Endothelial cell of umbilical vein (primary cell): ENCODE results near the gene C19orf25. TPM values are rescaled to one million over a fixed set of nuclear protein-coding genes. Genes with fewer than 3 reads are reported as not detected.

Experiments used
- BruUV-seq: library from RNA; stranded (reverse); fragments of 400-500 nt; replicated peaks from 2 replicates; lab custom pipeline; 2021; lab: Mats Ljungman, UMichigan
- CTCF ChIA-PET: fragments of 300-600, 350-600 bp; sonication (Branson Sonifier 250); formaldehyde crosslinking; loops from one replicate; lab custom pipeline; 2021; ENCODE audit warnings: antibody characterized with exemption, inconsistent platforms; lab: Charles Lee
- POLR2A ChIA-PET: fragments of 300-600, 350-600 bp; sonication (Branson Sonifier 250); formaldehyde crosslinking; loops from one replicate; lab custom pipeline; 2021; ENCODE audit warnings: antibody characterized with exemption, inconsistent platforms; lab: Charles Lee
- DNase-seq: peaks from one replicate; pipeline ENCODE4 v3.0.0-alpha.2; 2011; ENCODE audit warnings: low read depth, low spot score
- FAIRE-seq: peaks from 2 replicates; lab custom pipeline; 2011; peaks lifted over from hg19 to GRCh38; lab: Jason Lieb, UNC
- H2AFZ ChIP-seq: 2 replicates; pipeline ENCODE4 v1.6.0; 2012; ENCODE audit warnings: low read depth, low read length, control low read depth, inconsistent platforms
- H3K27ac ChIP-seq: 2 replicates; pipeline ENCODE4 v1.5.1; 2011; ENCODE audit warnings: low read depth, mild to moderate bottlenecking, control low read depth, low read length, moderate library complexity; ENCODE audit not compliant: insufficient read depth
- H3K27me3 ChIP-seq, 2 experiments: 2 replicates each; pipeline versions ENCODE4 v1.6.0 to v1.6.1; 2011; ENCODE audit warnings: low read length in 2 of 2, mixed read lengths in 1 of 2; ENCODE audit not compliant: control insufficient read depth in 2 of 2, insufficient read depth in 2 of 2
- H3K36me3 ChIP-seq, 2 experiments: 2 replicates in 1 of 2; 3 replicates in 1 of 2; pipeline ENCODE4 v1.5.1; 2011; ENCODE audit warnings: low read length in 2 of 2, mild to moderate bottlenecking in 1 of 2, moderate library complexity in 1 of 2; ENCODE audit not compliant: control insufficient read depth in 2 of 2, insufficient read depth in 2 of 2; ENCODE audit errors: extremely low read depth in 1 of 2
- H3K4me1 ChIP-seq: 3 replicates; pipeline ENCODE4 v1.5.1; 2011; ENCODE audit warnings: mild to moderate bottlenecking, low read length; ENCODE audit not compliant: control insufficient read depth, insufficient read depth; ENCODE audit errors: extremely low read depth
- H3K4me2 ChIP-seq: 2 replicates; pipeline ENCODE4 v1.6.1; 2011; ENCODE audit warnings: low read length, control low read depth, mixed read lengths; ENCODE audit not compliant: insufficient read depth
- H3K4me3 ChIP-seq, 3 experiments: fragments of 200-600 bp in 1 of 3; sonication (generic), shearing (Covaris generic) in 1 of 3; replicated peaks in 1 of 3; 2 replicates each; pipeline ENCODE4 v1.5.1; 2011 to 2016; ENCODE audit warnings: control low read depth in 3 of 3, low read length in 3 of 3, mild to moderate bottlenecking in 2 of 3, inconsistent platforms in 1 of 3, low read depth in 1 of 3, moderate library complexity in 1 of 3; ENCODE audit not compliant: insufficient read depth in 1 of 3
- H3K79me2 ChIP-seq: 2 replicates; pipeline ENCODE4 v1.6.0; 2012; ENCODE audit warnings: low read length, inconsistent platforms; ENCODE audit not compliant: control insufficient read depth, insufficient read depth
- H3K9ac ChIP-seq: replicated peaks from 2 replicates; pipeline ENCODE3; 2011; ENCODE audit warnings: low read length, control low read depth; ENCODE audit not compliant: insufficient read depth; ENCODE audit errors: extremely low read depth
- H3K9me1 ChIP-seq: replicated peaks from 3 replicates; pipeline ENCODE4 v1.6.0; 2011; ENCODE audit warnings: mild to moderate bottlenecking, low read length; ENCODE audit not compliant: control insufficient read depth, insufficient read depth; ENCODE audit errors: extremely low read depth
- H3K9me3 ChIP-seq: replicated peaks from 2 replicates; pipeline ENCODE4 v1.5.1; 2012; ENCODE audit warnings: low read length, inconsistent platforms; ENCODE audit not compliant: control insufficient read depth, insufficient read depth
- H4K20me1 ChIP-seq: replicated peaks from 2 replicates; pipeline ENCODE3; 2011; ENCODE audit warnings: mild to moderate bottlenecking, low read length; ENCODE audit not compliant: control insufficient read depth, insufficient read depth; ENCODE audit errors: extremely low read depth
- GATA2 ChIP-seq: IDR thresholded peaks from 2 replicates; pipeline ENCODE4 v1.7.0; 2011; ENCODE audit warnings: low read depth, mild to moderate bottlenecking, moderate library complexity, mixed read lengths, low read length; ENCODE audit not compliant: insufficient read length, insufficient read depth
- JUN ChIP-seq: IDR thresholded peaks from 2 replicates; pipeline ENCODE4 v1.6.1; 2011; ENCODE audit warnings: borderline replicate concordance, low read depth; ENCODE audit not compliant: insufficient read length, insufficient read depth
- MYC ChIP-seq: IDR thresholded peaks from one replicate; pipeline ENCODE4 v1.6.1; 2011; ENCODE audit warnings: mild to moderate bottlenecking, low read depth, low read length
- POLR2A ChIP-seq: IDR thresholded peaks from 2 replicates; pipeline ENCODE4 v1.6.1; 2012; ENCODE audit warnings: low read depth, mild to moderate bottlenecking, control low read depth, low read length
- dilution Hi-C: fragments of 300-500 bp; cut with MboI; formaldehyde crosslinking; loops from one replicate; pipeline ENCODE4 v1.15.0; 2019; ENCODE audit warnings: low sequenced_read_pairs; ENCODE audit not compliant: extremely low pct_ligation_motif_present
- intact Hi-C: fragments of 100-400 bp; cut with micrococcal nuclease; formaldehyde crosslinking; loops from one replicate; pipeline ENCODE4 v1.10.0; 2022
- polyA plus RNA-seq, 4 experiments: library from polyadenylated mRNA; depleted of rRNA in 3 of 4; stranded (reverse) in 3 of 4; unstranded in 1 of 4; fragments of >200 nt; gene quantifications; 2 replicates each; pipeline versions ENCODE4 v1.2.1 to v1.2.3, GENCODE V29; 2011 to 2012; ENCODE audit warnings: missing spikeins in 1 of 4
- total RNA-seq: library from RNA; stranded (reverse); gene quantifications from 2 replicates; pipeline ENCODE4 v1.2.3, GENCODE V29; 2021
- TF ChIP-seq, protein P1 (sequence below), 2 donors: IDR thresholded peaks; 1 replicate in 1 of 2; 2 replicates in 1 of 2; pipeline ENCODE4 v1.5.1; 2011; ENCODE audit warnings: low read length in 2 of 2, mild to moderate bottlenecking in 2 of 2, moderate library complexity in 2 of 2, control low read depth in 1 of 2, inconsistent platforms in 1 of 2, low read depth in 1 of 2; ENCODE audit not compliant: insufficient read depth in 1 of 2; ENCODE audit errors: extremely low read depth in 1 of 2
- TF ChIP-seq, protein P2 (sequence below): IDR thresholded peaks from 2 replicates; pipeline ENCODE4 v1.6.1; 2011; ENCODE audit not compliant: insufficient read depth, insufficient read length

Gene C19orf25
- total and polyA plus RNA-seq, 2 donors (not counting 3 experiments of a cell fraction or from before 2014, with no cell fraction given) = 28.0 to 34.6 TPM

DNA sequence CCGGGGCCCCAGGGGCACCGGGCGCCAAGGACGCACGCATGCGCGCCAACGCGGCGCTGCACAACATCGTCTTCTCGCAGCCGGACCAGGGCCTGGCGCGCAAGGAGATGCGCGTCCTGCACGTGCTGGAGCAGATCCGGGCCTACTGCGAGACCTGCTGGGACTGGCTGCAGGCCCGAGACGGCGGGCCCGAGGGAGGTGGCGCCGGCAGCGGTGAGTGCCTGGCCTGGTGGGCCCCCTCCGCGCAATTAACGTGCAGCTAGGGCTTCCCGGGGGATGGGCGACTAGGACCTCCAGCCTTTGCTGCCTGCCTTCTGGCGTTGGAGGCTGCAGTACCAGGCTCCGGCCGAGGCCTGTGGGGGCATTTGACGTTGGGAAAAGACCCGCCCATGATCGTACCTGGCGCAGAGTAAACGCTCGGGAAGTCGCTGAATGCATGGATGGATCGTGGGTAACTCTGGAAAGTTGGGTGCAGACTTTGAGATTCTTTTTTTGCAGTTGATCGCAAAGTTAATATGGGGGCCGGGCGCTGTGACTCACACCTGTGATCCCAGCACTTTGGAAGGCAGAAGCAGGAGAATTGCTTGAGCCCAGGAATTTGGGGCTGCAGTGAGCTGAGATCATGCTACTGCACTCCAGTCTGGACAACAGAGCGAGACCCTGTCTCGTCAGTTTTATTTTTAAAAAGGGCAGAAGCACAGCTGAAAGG is 21.8 kb downstream of the C19orf25 start:
- dilution Hi-C loops = no loop called here
- FAIRE-seq (no peak), DNase-seq (no peak)
- Histone ChIP-seq H3K4me3 (no peak overlapping the region), H3K4me1 (no peaks in the 10 kb centered on the region), H3K27me3 (peaks cover 16 to 27% of the 10 kb centered on the region in 2 experiments), H3K4me2 (no peak overlapping the region), H4K20me1 (no peaks in the 10 kb centered on the region), H3K27ac (no peak overlapping the region), H3K9me3 (no peaks in the 10 kb centered on the region), H3K79me2 (no peaks in the 10 kb centered on the region), H2AFZ (no peak overlapping the region), H3K9me1 (no peaks in the 10 kb centered on the region), H3K9ac (no peak overlapping the region), H3K36me3 (no peaks in the 10 kb centered on the region)
- BruUV-seq = no TSS peak
- CTCF ChIA-PET = no interaction called here
- POLR2A ChIA-PET = no interaction called here
- TF ChIP-seq JUN = no peak
- TF ChIP-seq, protein P1, sequence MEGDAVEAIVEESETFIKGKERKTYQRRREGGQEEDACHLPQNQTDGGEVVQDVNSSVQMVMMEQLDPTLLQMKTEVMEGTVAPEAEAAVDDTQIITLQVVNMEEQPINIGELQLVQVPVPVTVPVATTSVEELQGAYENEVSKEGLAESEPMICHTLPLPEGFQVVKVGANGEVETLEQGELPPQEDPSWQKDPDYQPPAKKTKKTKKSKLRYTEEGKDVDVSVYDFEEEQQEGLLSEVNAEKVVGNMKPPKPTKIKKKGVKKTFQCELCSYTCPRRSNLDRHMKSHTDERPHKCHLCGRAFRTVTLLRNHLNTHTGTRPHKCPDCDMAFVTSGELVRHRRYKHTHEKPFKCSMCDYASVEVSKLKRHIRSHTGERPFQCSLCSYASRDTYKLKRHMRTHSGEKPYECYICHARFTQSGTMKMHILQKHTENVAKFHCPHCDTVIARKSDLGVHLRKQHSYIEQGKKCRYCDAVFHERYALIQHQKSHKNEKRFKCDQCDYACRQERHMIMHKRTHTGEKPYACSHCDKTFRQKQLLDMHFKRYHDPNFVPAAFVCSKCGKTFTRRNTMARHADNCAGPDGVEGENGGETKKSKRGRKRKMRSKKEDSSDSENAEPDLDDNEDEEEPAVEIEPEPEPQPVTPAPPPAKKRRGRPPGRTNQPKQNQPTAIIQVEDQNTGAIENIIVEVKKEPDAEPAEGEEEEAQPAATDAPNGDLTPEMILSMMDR (IDR thresholded peaks at IDR 0.05; ENCODE audit: extremely low read depth in 1 of 2, insufficient read depth in 1 of 2, low read depth in 1 of 2, low read length in 2 of 2) = peak in 1 of 2 donors; percentile 8
- intact Hi-C loops = no loop called here

DNA sequence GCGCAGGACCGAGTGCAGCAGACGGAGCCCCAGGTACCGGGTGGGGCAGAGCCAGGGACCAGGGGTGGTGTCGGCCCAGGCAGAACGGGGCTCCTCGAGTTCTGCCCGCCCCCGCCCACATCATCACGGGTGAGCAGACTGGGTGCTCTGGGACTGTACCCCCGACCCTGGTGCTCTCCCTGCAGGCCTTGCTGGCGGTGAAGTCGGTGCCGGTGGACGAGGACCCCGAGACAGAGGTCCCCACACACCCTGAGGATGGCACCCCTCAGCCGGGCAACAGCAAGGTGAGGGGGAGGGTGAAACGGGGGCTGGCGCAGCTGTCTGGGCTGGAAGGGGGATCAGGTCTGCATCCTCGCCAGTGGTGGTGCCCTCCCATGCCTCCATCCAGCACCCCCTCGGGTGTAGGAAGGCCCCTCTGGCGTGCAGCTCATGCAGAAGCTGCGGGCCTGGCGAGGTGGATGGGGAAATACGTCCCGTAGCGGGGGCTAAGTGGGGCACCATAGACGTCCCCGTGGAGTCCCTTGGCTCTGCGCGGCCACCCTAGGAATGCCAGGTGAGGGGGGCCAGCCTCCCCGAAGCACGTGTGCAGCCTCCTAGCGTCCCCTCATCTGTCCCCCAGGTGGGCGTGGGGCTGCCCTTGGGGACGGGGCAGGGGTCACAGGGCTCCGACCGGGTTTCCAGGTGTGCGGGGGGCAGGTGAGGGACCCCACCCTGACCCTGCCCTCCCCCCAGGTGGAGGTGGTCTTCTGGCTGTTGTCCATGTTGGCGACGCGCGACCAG is 22.7 kb downstream of the C19orf25 start:
- CTCF ChIA-PET = interaction anchor here (2.0 to 3.7 kb wide), 2 partner anchors 10 to 12 kb away, joined by 11 to 28 read pairs; no protein-coding TSS in a partner anchor

More for the DNA sequence above, 22.7 kb downstream of the C19orf25 start:
- no peaks in the 10 kb centered on the region for H3K36me3 ChIP-seq
- no peaks in the 10 kb centered on the region for H3K4me1 ChIP-seq
- no peak overlapping the region for H2AFZ ChIP-seq
- H3K27me3 ChIP-seq = peaks cover 21 to 27% of the 10 kb centered on the region in 2 experiments
- FAIRE-seq = no peak
- H3K9me3 ChIP-seq = no peaks in the 10 kb centered on the region
- H3K9me1 ChIP-seq = no peaks in the 10 kb centered on the region
- H3K79me2 ChIP-seq = no peaks in the 10 kb centered on the region
- dilution Hi-C loops = no loop called here
- BruUV-seq = no TSS peak
- intact Hi-C loops = no loop called here
- H3K27ac ChIP-seq = no peak overlapping the region
- DNase-seq = no peak
- POLR2A ChIA-PET = no interaction called here
- TF ChIP-seq JUN = no peak
- TF ChIP-seq, protein P2, sequence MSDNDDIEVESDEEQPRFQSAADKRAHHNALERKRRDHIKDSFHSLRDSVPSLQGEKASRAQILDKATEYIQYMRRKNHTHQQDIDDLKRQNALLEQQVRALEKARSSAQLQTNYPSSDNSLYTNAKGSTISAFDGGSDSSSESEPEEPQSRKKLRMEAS = no peak
- TF ChIP-seq, protein P1 (IDR thresholded peaks at IDR 0.05; ENCODE audit: extremely low read depth in 1 of 2, insufficient read depth in 1 of 2, low read depth in 1 of 2, low read length in 2 of 2) = no peak
- TF ChIP-seq POLR2A = no peak
- TF ChIP-seq GATA2 = no peak
- no peak for TF ChIP-seq MYC
- no peak overlapping the region for H3K4me3 ChIP-seq
- no peak overlapping the region for H3K4me2 ChIP-seq
- no peak overlapping the region for H3K9ac ChIP-seq
- H4K20me1 ChIP-seq = no peaks in the 10 kb centered on the region
